ENCODE results near the gene ZNF747.

Gene ZNF747

GRCh38 chr16:30534368-30535105 lies at the start of gene ZNF747:
Gene ZNF747, minus strand, starts transcription at chr16:30534858. Its CDS starts 179 bp downstream, at chr16:30534679.
- peak; percentile 97 for DNase-seq

- DNase-seq: no peak
Measured at GRCh38 chr16:30582611-30583340, 48.1 kb upstream of the ZNF747 start.

- DNase-seq: no peak
Measured at GRCh38 chr16:30581457-30581856, 46.8 kb upstream of the ZNF747 start.

GRCh38 chr16:30574678-30575077 lies 40.0 kb upstream of the ZNF747 start:
- no peak for DNase-seq

- DNase-seq: peak; percentile 98
Measured at GRCh38 chr16:30571445-30572322, 37.0 kb upstream of the ZNF747 start, which contains the start of gene ZNF688. Gene ZNF688, minus strand, starts transcription at chr16:30571714. Its CDS starts 85 bp downstream, at chr16:30571629.

- no peak for DNase-seq
Measured at GRCh38 chr16:30570636-30571444, 36.2 kb upstream of the ZNF747 start.

- DNase-seq: no peak
Measured at GRCh38 chr16:30569746-30570635, 35.3 kb upstream of the ZNF747 start.

- DNase-seq: no peak
Measured at GRCh38 chr16:30569281-30569680, 34.6 kb upstream of the ZNF747 start.

- DNase-seq: peak; percentile 80
Measured at GRCh38 chr16:30567991-30568638, 33.5 kb upstream of the ZNF747 start.

- peak; percentile 90 for DNase-seq
Measured at GRCh38 chr16:30567160-30567990, 32.7 kb upstream of the ZNF747 start.

- no peak for DNase-seq
Measured at GRCh38 chr16:30566531-30566930, 31.9 kb upstream of the ZNF747 start.

- no peak for DNase-seq
Measured at GRCh38 chr16:30565984-30566383, 31.3 kb upstream of the ZNF747 start.

GRCh38 chr16:30565526-30565925 lies 30.9 kb upstream of the ZNF747 start:
- no peak for DNase-seq

- no peak for DNase-seq
Measured at GRCh38 chr16:30562021-30562420, 27.4 kb upstream of the ZNF747 start.

GRCh38 chr16:30561089-30561816 lies 26.6 kb upstream of the ZNF747 start:
- DNase-seq: no peak

GRCh38 chr16:30559690-30560089 lies 25.0 kb upstream of the ZNF747 start:
- DNase-seq: no peak

- no peak for DNase-seq
Measured at GRCh38 chr16:30558789-30559377, 24.2 kb upstream of the ZNF747 start.

GRCh38 chr16:30557957-30558788 lies 23.5 kb upstream of the ZNF747 start, which contains the start of gene ZNF764:
Gene ZNF764, minus strand, starts transcription at chr16:30558374. Its CDS starts 192 bp downstream, at chr16:30558182.
- peak; percentile 99 for DNase-seq
